CD4-positive, CD25-positive, alpha-beta regulatory T cell (primary cell): ENCODE results near the gene CAMK1. TPM values are rescaled to one million over a fixed set of nuclear protein-coding genes. Genes with fewer than 3 reads are reported as not detected.
"Not testable (repeated sequence)": the region's sequence is repeated elsewhere in the genome, so short reads cannot be mapped to it uniquely, and the experiment has no call there.

Experiments used
- ATAC-seq, 2 donors: fragments of 150-1000 bp; cut with Tn5 transposase; one replicate each; pipeline ENCODE4 v1.10.0; 2021; ENCODE audit warnings: low read depth in 2 of 2, moderate number of reproducible peaks in 2 of 2, moderate library complexity in 1 of 2
- DNase-seq, 3 donors: peaks; one replicate each; pipeline versions ENCODE4 v3.0.0 to v3.0.0-alpha.2; 2012 to 2022; ENCODE audit warnings: mixed read lengths in 1 of 3
- H3K27ac ChIP-seq: one replicate; pipeline ENCODE4 v1.7.0; 2013; ENCODE audit warnings: mild to moderate bottlenecking, low read length; ENCODE audit not compliant: insufficient read depth, poor library complexity, severe bottlenecking
- H3K27me3 ChIP-seq: one replicate; pipeline ENCODE4 v1.7.0; 2013; ENCODE audit warnings: low read length; ENCODE audit not compliant: control insufficient read depth, insufficient read depth
- H3K36me3 ChIP-seq: one replicate; pipeline ENCODE4 v1.7.0; 2013; ENCODE audit warnings: mild to moderate bottlenecking, low read length, moderate library complexity; ENCODE audit not compliant: control insufficient read depth, insufficient read depth
- H3K4me1 ChIP-seq: 2 replicates; pipeline ENCODE4 v1.7.0; 2013; ENCODE audit warnings: mild to moderate bottlenecking, low read length; ENCODE audit not compliant: insufficient read depth, control insufficient read depth, poor library complexity, severe bottlenecking
- H3K4me3 ChIP-seq: one replicate; pipeline ENCODE4 v1.7.0; 2013; ENCODE audit warnings: low read depth, mild to moderate bottlenecking, low read length, moderate library complexity
- H3K9me3 ChIP-seq, 2 experiments: 1 replicate in 1 of 2; 2 replicates in 1 of 2; pipeline ENCODE4 v1.7.0; 2013; ENCODE audit warnings: low read length in 2 of 2, mild to moderate bottlenecking in 1 of 2, moderate library complexity in 1 of 2; ENCODE audit not compliant: control insufficient read depth in 2 of 2
- H3K27ac Mint-ChIP-seq, 3 donors: one replicate each; pipeline ENCODE4 v1.8.0; 2020 to 2022; ENCODE audit warnings: mild to moderate bottlenecking in 3 of 3, mixed read lengths in 3 of 3, moderate library complexity in 2 of 3
- H3K27me3 Mint-ChIP-seq: one replicate; pipeline ENCODE4 v1.8.0; 2022; ENCODE audit warnings: mild to moderate bottlenecking, mixed read lengths
- H3K36me3 Mint-ChIP-seq: one replicate; pipeline ENCODE4 v1.8.0; 2020; ENCODE audit warnings: mixed read lengths
- H3K4me1 Mint-ChIP-seq, 4 donors: one replicate each; pipeline ENCODE4 v1.8.0; 2020 to 2022; ENCODE audit warnings: mixed read lengths in 4 of 4, mild to moderate bottlenecking in 1 of 4
- H3K4me3 Mint-ChIP-seq, 4 donors: one replicate each; pipeline ENCODE4 v1.8.0; 2020 to 2022; ENCODE audit warnings: mild to moderate bottlenecking in 4 of 4, mixed read lengths in 4 of 4, moderate library complexity in 3 of 4
- H3K9me3 Mint-ChIP-seq, 7 donors: one replicate each; pipeline ENCODE4 v1.8.0; 2020 to 2022; ENCODE audit warnings: mixed read lengths in 7 of 7, mild to moderate bottlenecking in 3 of 7, moderate library complexity in 2 of 7
- polyA plus RNA-seq, 4 donors: library from polyadenylated mRNA; unstranded; fragments of 300-500 nt; fragmentation: Illumina TruSeq; gene quantifications; one replicate each; pipeline ENCODE4 v1.2.3, GENCODE V29; 2021
- total RNA-seq: library from RNA; stranded (reverse); gene quantifications from one replicate; pipeline ENCODE4 v1.2.3, GENCODE V29; 2022

CAMK1 gene
- total and polyA plus RNA-seq, 5 donors from 2014 or later: 4.5 to 13.7 (median 5.6) TPM

GRCh38 chr3:9779075-9779593, 9.4 kb upstream of the CAMK1 start:
- Mint-ChIP-seq H3K4me1 (peaks cover 8 to 52% (median 45%) of the 10 kb centered on the region in 4 donors), H3K36me3 (peaks cover 9% of the 10 kb centered on the region), H3K27me3 (no peaks in the 10 kb centered on the region), H3K27ac (peak overlapping the region; percentile 84 to 95 (median 85)), H3K4me3 (peak overlapping the region in 3 of 4 donors; percentile 41 to 83 (median 64)), H3K9me3 (no peaks in the 10 kb centered on the region)
- Histone ChIP-seq H3K27ac (peak overlapping the region; percentile 70), H3K9me3 (no peaks in the 10 kb centered on the region), H3K27me3 (no peaks in the 10 kb centered on the region), H3K4me3 (no peak overlapping the region), H3K4me1 (peaks cover 42% of the 10 kb centered on the region), H3K36me3 (peaks cover 18% of the 10 kb centered on the region)
- ATAC-seq (no peak), DNase-seq (no peak)

GRCh38 chr3:9778143-9779074, 8.7 kb upstream of the CAMK1 start:
- H3K4me1 ChIP-seq: peaks cover 42% of the 10 kb centered on the region
- H3K4me3 Mint-ChIP-seq: peak overlapping the region in 1 of 4 donors; percentile 64
- no peak for DNase-seq
- H3K9me3 Mint-ChIP-seq: no peaks in the 10 kb centered on the region
- peak overlapping the region in 2 of 3 donors; percentile 84 to 95 for H3K27ac Mint-ChIP-seq
- H3K27me3 ChIP-seq: no peaks in the 10 kb centered on the region
- H3K9me3 ChIP-seq: no peaks in the 10 kb centered on the region
- no peak overlapping the region for H3K4me3 ChIP-seq
- no peaks in the 10 kb centered on the region for H3K27me3 Mint-ChIP-seq
- peaks cover 8 to 52% (median 45%) of the 10 kb centered on the region in 4 donors for H3K4me1 Mint-ChIP-seq
- H3K36me3 ChIP-seq: peaks cover 11% of the 10 kb centered on the region
- H3K27ac ChIP-seq: no peak overlapping the region
- peaks cover 12% of the 10 kb centered on the region for H3K36me3 Mint-ChIP-seq
- no peak for ATAC-seq

- H3K4me3 ChIP-seq: no peak overlapping the region
- H3K4me3 Mint-ChIP-seq: no peak overlapping the region
- no peak overlapping the region for H3K27ac ChIP-seq
- peaks cover 4 to 49% (median 43%) of the 10 kb centered on the region in 4 donors for H3K4me1 Mint-ChIP-seq
- no peak for ATAC-seq
- no peaks in the 10 kb centered on the region for H3K27me3 Mint-ChIP-seq
- no peaks in the 10 kb centered on the region for H3K9me3 Mint-ChIP-seq
- DNase-seq: no peak
- peaks cover 7% of the 10 kb centered on the region for H3K36me3 Mint-ChIP-seq
- no peaks in the 10 kb centered on the region for H3K9me3 ChIP-seq
- no peaks in the 10 kb centered on the region for H3K27me3 ChIP-seq
- H3K36me3 ChIP-seq: peaks cover 8% of the 10 kb centered on the region
- peak overlapping the region in 1 of 3 donors; percentile 35 for H3K27ac Mint-ChIP-seq
- H3K4me1 ChIP-seq: peaks cover 42% of the 10 kb centered on the region
Measured at GRCh38 chr3:9777694-9778021, 7.9 kb upstream of the CAMK1 start.

GRCh38 chr3:9776896-9777693, 7.3 kb upstream of the CAMK1 start:
- H3K4me3 ChIP-seq: no peak overlapping the region
- ATAC-seq: no peak
- Mint-ChIP-seq H3K9me3 (no peaks in the 10 kb centered on the region), H3K4me3 (no peak overlapping the region), H3K36me3 (peaks cover 7% of the 10 kb centered on the region), H3K4me1 (peaks cover 3 to 44% (median 38%) of the 10 kb centered on the region in 4 donors), H3K27ac (peak overlapping the region in 2 of 3 donors; percentile 9 to 35), H3K27me3 (no peaks in the 10 kb centered on the region)
- peaks cover 38% of the 10 kb centered on the region for H3K4me1 ChIP-seq
- H3K27me3 ChIP-seq: no peaks in the 10 kb centered on the region
- peaks cover 7% of the 10 kb centered on the region for H3K36me3 ChIP-seq
- no peak for DNase-seq
- no peaks in the 10 kb centered on the region for H3K9me3 ChIP-seq
- no peak overlapping the region for H3K27ac ChIP-seq

GRCh38 chr3:9771007-9771406, 1.3 kb upstream of the CAMK1 start:
- not testable (repeated sequence) for DNase-seq, H3K36me3 Mint-ChIP-seq, H3K36me3 ChIP-seq, H3K27me3 Mint-ChIP-seq, H3K9me3 ChIP-seq, ATAC-seq, H3K9me3 Mint-ChIP-seq, H3K4me3 ChIP-seq, H3K27me3 ChIP-seq, H3K27ac Mint-ChIP-seq, H3K27ac ChIP-seq
- Mint-ChIP-seq H3K4me1 (peaks cover 0 to 36% (median 24%) of the 10 kb centered on the region in 4 donors), H3K4me3 (peak overlapping the region in 3 of 4 donors; percentile 24 to 73 (median 65))
- peaks cover 18% of the 10 kb centered on the region for H3K4me1 ChIP-seq

- Mint-ChIP-seq H3K27ac (no peak overlapping the region), H3K9me3 (peaks cover 0 to 2% (median 0%) of the 10 kb centered on the region in 7 donors), H3K4me3 (peak overlapping the region; percentile 38 to 82 (median 56)), H3K27me3 (peaks cover 5% of the 10 kb centered on the region), H3K4me1 (peaks cover 0 to 35% (median 23%) of the 10 kb centered on the region in 4 donors), H3K36me3 (peaks cover 7% of the 10 kb centered on the region)
- Histone ChIP-seq H3K27me3 (no peaks in the 10 kb centered on the region), H3K27ac (no peak overlapping the region), H3K9me3 (no peaks in the 10 kb centered on the region), H3K36me3 (no peaks in the 10 kb centered on the region), H3K4me3 (peak overlapping the region; percentile 61), H3K4me1 (peaks cover 18% of the 10 kb centered on the region)
- DNase-seq (no peak), ATAC-seq (no peak)
Measured at GRCh38 chr3:9770276-9770812, 597 bp upstream of the CAMK1 start.

GRCh38 chr3:9769012-9769411, 735 bp downstream of the CAMK1 start:
- H3K36me3 Mint-ChIP-seq: peaks cover 11% of the 10 kb centered on the region
- peaks cover 18% of the 10 kb centered on the region for H3K4me1 ChIP-seq
- H3K27ac ChIP-seq: no peak overlapping the region
- H3K27ac Mint-ChIP-seq: peak overlapping the region; percentile 76 to 92 (median 87)
- peak overlapping the region; percentile 76 to 84 (median 80) for H3K4me3 Mint-ChIP-seq
- H3K27me3 ChIP-seq: no peaks in the 10 kb centered on the region
- peaks cover 0 to 2% (median 0%) of the 10 kb centered on the region in 7 donors for H3K9me3 Mint-ChIP-seq
- peaks cover 0 to 35% (median 21%) of the 10 kb centered on the region in 4 donors for H3K4me1 Mint-ChIP-seq
- H3K36me3 ChIP-seq: no peaks in the 10 kb centered on the region
- H3K4me3 ChIP-seq: peak overlapping the region; percentile 51
- H3K27me3 Mint-ChIP-seq: peaks cover 5% of the 10 kb centered on the region
- H3K9me3 ChIP-seq: no peaks in the 10 kb centered on the region
- ATAC-seq: no peak
- no peak for DNase-seq
